HG03045 (cell line): ENCODE data around the gene SMC4.
A peak's percentile ranks its signal among the peaks of the same experiment; 100 is the strongest.

Experiments
- ATAC-seq: cut with Tn5 transposase; IDR thresholded peaks from one replicate; pipeline ENCODE4 v1.9.1; 2021; ENCODE audit warnings: mild to moderate bottlenecking, moderate library complexity; ENCODE audit not compliant: unreplicated experiment

SMC4 gene

DNA sequence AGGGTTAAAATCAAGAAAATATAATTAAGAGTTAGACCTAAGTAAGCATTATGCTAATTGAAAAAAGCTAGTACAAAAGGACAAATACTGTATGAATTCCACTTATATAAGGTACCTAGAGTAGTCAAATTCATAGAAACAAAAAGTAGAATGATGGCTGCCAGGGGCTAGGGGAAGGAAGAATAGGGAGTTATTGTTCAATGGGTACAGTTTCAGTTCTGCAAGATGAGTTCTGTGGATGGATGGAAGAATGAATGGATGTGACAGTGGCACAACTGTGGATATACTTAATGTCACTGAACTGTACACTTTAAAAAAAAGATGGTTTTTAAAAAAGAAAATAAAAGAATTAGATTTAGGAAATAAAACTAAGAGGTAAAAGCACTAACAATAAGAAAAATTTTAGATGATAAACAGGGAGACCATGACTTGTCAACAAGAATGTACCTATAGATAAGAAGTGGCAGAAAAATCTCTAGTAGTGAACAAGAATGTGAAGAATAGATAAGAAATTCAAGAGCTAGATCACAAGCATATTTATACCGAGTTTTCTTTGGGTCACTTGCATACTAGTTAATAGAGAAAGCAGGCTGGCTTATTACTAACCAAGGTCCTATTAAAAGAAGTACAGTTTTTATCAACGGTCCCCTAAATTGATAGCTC is 6.0 kb upstream of the SMC4 start:
- no peak for ATAC-seq

- ATAC-seq = no peak
These were observed 5.4 kb upstream of the SMC4 start for GRCh38 chr3:160394009-160394392.

DNA sequence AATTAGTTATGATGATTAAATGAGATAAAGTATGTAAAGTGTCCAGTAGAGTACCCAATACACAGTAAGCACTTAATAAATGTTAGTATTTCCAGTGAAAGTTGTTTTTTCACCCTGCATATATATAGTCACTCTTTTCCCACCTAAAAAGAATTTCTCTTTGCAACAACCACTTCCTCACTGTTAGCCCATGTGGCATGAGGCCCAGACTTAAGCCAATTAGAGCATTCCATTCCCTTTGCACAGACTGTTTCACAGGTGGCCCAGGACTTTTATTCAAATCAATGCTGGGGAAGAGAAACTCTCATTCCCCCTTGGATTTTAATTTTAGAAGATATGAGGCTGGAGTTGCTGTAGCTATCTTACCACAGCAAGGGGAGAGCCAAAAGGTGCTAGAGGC is 4.2 kb upstream of the SMC4 start:
- ATAC-seq = no peak

GRCh38 chr3:160398820-160399124 is 678 bp upstream of the SMC4 start:
- ATAC-seq = peak; percentile 5

DNA sequence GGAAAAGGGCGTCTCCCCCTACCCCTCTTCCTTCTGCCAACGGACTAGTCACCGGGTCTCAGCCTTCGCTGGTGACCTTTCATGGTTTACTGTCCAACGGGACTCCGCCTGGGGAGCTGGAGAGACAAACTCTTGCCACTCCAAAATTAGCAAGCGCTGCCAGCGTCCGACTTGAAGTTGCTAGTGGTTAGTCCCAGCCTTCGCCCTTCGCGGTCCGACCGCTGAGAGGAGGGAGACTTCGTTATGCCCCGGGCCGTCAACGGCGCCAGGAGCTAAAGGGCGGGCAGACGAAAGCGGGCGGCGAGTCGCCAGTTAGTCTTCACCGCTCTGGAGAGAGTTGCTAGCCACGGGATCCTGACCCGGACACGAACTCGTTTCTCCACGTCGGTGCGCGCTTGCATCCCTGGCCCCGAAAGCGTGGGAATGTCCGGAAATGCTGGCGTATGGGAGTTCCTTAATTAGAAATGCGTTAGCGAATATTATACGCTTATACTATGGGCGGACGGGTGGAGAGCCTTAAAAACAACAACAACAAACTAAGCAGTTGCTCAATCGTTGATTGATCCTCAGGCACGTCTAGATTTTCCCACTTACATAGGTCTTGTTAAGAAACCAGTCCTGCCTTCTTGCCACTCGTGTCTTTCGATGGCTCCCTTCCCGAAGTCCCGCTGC is 716 bp downstream of the SMC4 start:
- ATAC-seq = peak; percentile 21

DNA sequence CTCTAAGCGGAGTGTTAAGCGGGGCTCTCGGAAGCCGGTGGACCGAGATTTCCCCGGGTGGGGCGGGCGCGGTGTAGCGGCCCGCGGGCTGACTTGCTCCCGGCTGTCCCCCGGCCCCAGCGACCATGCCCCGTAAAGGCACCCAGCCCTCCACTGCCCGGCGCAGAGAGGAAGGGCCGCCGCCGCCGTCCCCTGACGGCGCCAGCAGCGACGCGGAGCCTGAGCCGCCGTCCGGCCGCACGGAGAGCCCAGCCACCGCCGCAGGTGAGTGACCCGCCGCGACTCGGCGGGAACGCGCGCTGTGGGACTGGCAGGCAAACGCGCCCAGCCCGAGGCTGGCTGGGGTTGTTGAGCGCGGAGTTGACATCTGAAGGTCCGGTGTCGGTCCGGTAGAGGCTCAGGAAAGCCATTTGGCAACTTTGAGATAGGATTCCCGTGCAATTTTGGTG is 1.3 kb downstream of the SMC4 start:
- ATAC-seq = no peak

- ATAC-seq = no peak
These were observed 2.0 kb downstream of the SMC4 start for GRCh38 chr3:160401291-160402095.

- ATAC-seq = no peak
These were observed 3.0 kb downstream of the SMC4 start for GRCh38 chr3:160402221-160403027.

- ATAC-seq = no peak
These were observed 3.6 kb downstream of the SMC4 start for GRCh38 chr3:160403028-160403545.

GRCh38 chr3:160403796-160404470 is 4.5 kb downstream of the SMC4 start:
- no peak for ATAC-seq

GRCh38 chr3:160409812-160410610 is 10.6 kb downstream of the SMC4 start:
- no peak for ATAC-seq

DNA sequence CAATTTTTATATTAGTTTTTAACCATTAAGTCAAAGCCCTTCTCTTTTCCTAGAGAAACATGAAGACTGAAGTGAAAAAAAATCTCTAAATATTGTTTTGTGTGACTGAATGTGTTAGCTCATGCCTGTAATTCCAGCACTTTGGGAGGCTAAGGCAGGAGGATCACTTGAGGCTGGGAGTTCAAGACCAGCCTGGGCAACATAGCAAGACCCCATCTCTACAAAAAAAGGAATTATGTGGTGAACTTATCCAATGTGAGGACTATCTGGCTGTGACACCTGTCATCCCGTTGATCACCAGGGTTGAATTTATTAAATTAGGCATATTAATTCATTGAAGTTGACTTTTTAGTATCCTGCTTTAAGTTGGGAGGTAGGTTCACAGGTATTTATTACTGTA is 13.0 kb downstream of the SMC4 start:
- no peak for ATAC-seq

- ATAC-seq = peak; percentile 64
These were observed 14.3 kb downstream of the SMC4 start for GRCh38 chr3:160413613-160414248.

- no peak for ATAC-seq
These were observed 17.9 kb downstream of the SMC4 start for GRCh38 chr3:160417311-160417710.

DNA sequence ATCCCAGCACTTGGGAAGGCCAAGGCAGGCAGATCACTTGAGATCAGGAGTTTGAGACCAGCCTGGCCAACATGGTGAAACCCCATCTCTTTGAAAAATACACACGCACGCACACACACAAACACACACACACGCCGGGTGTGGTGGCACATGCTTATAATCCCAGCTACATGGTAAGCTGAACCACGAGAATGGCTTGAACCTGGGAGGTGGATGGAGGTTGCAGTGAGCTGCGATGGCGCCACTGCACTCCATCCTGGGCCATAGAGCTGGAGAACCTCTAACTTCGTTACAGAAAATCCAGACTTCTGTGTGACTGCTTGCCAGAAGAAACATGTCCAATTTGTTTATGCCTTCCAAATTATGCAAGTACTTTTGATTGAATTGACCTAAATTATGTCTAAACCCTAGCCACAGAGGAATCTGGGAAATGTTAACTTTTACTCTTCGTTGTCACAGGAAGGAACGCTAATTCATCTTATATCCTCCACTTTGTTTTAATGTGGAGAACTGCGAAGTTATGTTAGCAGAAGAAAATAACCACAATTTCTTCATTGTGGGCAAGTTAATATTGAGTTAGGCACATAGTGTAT is 28.5 kb downstream of the SMC4 start:
- no peak for ATAC-seq

DNA sequence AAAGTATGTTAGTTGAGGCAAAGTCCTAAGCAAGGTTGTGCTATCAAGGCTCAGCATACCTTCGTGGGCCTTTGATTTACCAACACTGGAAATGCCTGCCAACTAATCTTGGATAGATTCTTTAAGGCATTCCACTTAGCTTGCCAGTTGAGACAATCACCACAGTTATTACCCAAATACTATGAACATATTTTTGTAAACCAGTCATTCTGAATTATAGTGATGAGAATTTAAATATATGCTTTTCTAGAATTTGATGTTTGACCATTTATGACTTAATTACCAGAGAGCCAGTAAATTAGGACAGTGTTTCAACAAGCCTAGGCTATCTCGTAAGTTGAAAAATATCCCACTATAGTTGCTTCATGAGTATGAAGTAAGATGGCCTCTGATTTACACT is 34.6 kb downstream of the SMC4 start:
- no peak for ATAC-seq

DNA sequence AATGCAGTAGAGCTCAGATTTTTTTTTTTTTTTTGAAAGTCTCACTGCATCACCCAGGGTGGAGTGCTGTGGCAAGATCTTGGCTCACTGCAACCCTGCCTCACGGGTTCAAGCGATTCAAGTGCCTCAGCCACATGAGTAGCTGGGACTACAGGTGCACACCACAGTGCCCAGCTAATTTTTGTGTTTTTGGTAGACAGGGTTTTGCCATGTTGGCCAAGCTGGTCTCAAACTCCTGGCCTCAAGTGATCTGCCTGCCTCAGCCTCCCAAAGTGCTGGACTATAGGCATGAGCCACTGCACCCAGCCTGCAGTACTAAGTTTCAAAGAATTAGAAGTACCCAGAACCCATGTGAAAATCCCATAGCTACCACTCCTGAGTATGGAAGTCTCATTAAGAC is 35.6 kb downstream of the SMC4 start:
- ATAC-seq = no peak

- no peak for ATAC-seq
These were observed 36.3 kb downstream of the SMC4 start for GRCh38 chr3:160435747-160436146.

DNA sequence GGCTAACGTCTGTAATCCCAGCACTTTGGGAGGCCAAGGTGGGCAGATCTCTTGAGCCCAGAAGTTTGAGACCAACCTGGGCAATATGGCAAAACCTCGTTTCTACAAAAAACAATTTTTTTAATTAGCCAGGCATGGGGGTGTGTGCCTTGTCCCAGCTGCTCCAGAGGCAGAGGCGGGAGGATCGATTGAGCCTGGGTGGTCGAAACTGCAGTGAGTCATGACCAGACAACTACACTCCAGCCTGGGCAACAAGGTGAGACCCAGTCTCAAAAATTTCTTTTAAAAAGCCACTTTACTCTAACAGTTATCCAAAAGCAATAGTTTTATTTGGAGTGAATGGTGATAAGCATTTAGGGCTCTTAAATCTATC is 37.6 kb downstream of the SMC4 start:
- no peak for ATAC-seq
